Endothelial cell of umbilical vein (primary cell): ENCODE measurements around the gene DOLPP1. TPM values are rescaled to one million over a fixed set of nuclear protein-coding genes. Genes with fewer than 3 reads are reported as not detected.

Experiments
- BruUV-seq: library from RNA; stranded (reverse); fragments of 400-500 nt; replicated peaks from 2 replicates; lab custom pipeline; 2021; lab: Mats Ljungman, UMichigan
- CTCF ChIA-PET: fragments of 300-600, 350-600 bp; sonication (Branson Sonifier 250); formaldehyde crosslinking; loops from one replicate; lab custom pipeline; 2021; ENCODE audit warnings: antibody characterized with exemption, inconsistent platforms; lab: Charles Lee
- POLR2A ChIA-PET: fragments of 300-600, 350-600 bp; sonication (Branson Sonifier 250); formaldehyde crosslinking; loops from one replicate; lab custom pipeline; 2021; ENCODE audit warnings: antibody characterized with exemption, inconsistent platforms; lab: Charles Lee
- DNase-seq: peaks from one replicate; pipeline ENCODE4 v3.0.0-alpha.2; 2011; ENCODE audit warnings: low read depth, low spot score
- FAIRE-seq: peaks from 2 replicates; lab custom pipeline; 2011; peaks lifted over from hg19 to GRCh38; lab: Jason Lieb, UNC
- H2AFZ ChIP-seq: 2 replicates; pipeline ENCODE4 v1.6.0; 2012; ENCODE audit warnings: low read depth, low read length, control low read depth, inconsistent platforms
- H3K27ac ChIP-seq: 2 replicates; pipeline ENCODE4 v1.5.1; 2011; ENCODE audit warnings: low read depth, mild to moderate bottlenecking, control low read depth, low read length, moderate library complexity; ENCODE audit not compliant: insufficient read depth
- H3K27me3 ChIP-seq, 2 experiments: 2 replicates each; pipeline versions ENCODE4 v1.6.0 to v1.6.1; 2011; ENCODE audit warnings: low read length in 2 of 2, mixed read lengths in 1 of 2; ENCODE audit not compliant: control insufficient read depth in 2 of 2, insufficient read depth in 2 of 2
- H3K36me3 ChIP-seq, 2 experiments: 2 replicates in 1 of 2; 3 replicates in 1 of 2; pipeline ENCODE4 v1.5.1; 2011; ENCODE audit warnings: low read length in 2 of 2, mild to moderate bottlenecking in 1 of 2, moderate library complexity in 1 of 2; ENCODE audit not compliant: control insufficient read depth in 2 of 2, insufficient read depth in 2 of 2; ENCODE audit errors: extremely low read depth in 1 of 2
- H3K4me1 ChIP-seq: 3 replicates; pipeline ENCODE4 v1.5.1; 2011; ENCODE audit warnings: mild to moderate bottlenecking, low read length; ENCODE audit not compliant: control insufficient read depth, insufficient read depth; ENCODE audit errors: extremely low read depth
- H3K4me2 ChIP-seq: 2 replicates; pipeline ENCODE4 v1.6.1; 2011; ENCODE audit warnings: low read length, control low read depth, mixed read lengths; ENCODE audit not compliant: insufficient read depth
- H3K4me3 ChIP-seq, 3 experiments: fragments of 200-600 bp in 1 of 3; sonication (generic), shearing (Covaris generic) in 1 of 3; replicated peaks in 1 of 3; 2 replicates each; pipeline ENCODE4 v1.5.1; 2011 to 2016; ENCODE audit warnings: control low read depth in 3 of 3, low read length in 3 of 3, mild to moderate bottlenecking in 2 of 3, inconsistent platforms in 1 of 3, low read depth in 1 of 3, moderate library complexity in 1 of 3; ENCODE audit not compliant: insufficient read depth in 1 of 3
- H3K79me2 ChIP-seq: 2 replicates; pipeline ENCODE4 v1.6.0; 2012; ENCODE audit warnings: low read length, inconsistent platforms; ENCODE audit not compliant: control insufficient read depth, insufficient read depth
- H3K9ac ChIP-seq: replicated peaks from 2 replicates; pipeline ENCODE3; 2011; ENCODE audit warnings: low read length, control low read depth; ENCODE audit not compliant: insufficient read depth; ENCODE audit errors: extremely low read depth
- H3K9me1 ChIP-seq: replicated peaks from 3 replicates; pipeline ENCODE4 v1.6.0; 2011; ENCODE audit warnings: mild to moderate bottlenecking, low read length; ENCODE audit not compliant: control insufficient read depth, insufficient read depth; ENCODE audit errors: extremely low read depth
- H3K9me3 ChIP-seq: replicated peaks from 2 replicates; pipeline ENCODE4 v1.5.1; 2012; ENCODE audit warnings: low read length, inconsistent platforms; ENCODE audit not compliant: control insufficient read depth, insufficient read depth
- H4K20me1 ChIP-seq: replicated peaks from 2 replicates; pipeline ENCODE3; 2011; ENCODE audit warnings: mild to moderate bottlenecking, low read length; ENCODE audit not compliant: control insufficient read depth, insufficient read depth; ENCODE audit errors: extremely low read depth
- CTCF ChIP-seq, 2 donors: IDR thresholded peaks; 1 replicate in 1 of 2; 2 replicates in 1 of 2; pipeline ENCODE4 v1.5.1; 2011; ENCODE audit warnings: low read length in 2 of 2, mild to moderate bottlenecking in 2 of 2, moderate library complexity in 2 of 2, control low read depth in 1 of 2, inconsistent platforms in 1 of 2, low read depth in 1 of 2; ENCODE audit not compliant: insufficient read depth in 1 of 2; ENCODE audit errors: extremely low read depth in 1 of 2
- EZH2 ChIP-seq: IDR thresholded peaks from 2 replicates; pipeline ENCODE4 v1.6.1; 2012; ENCODE audit warnings: borderline replicate concordance, low read depth, mild to moderate bottlenecking, moderate library complexity, low read length, inconsistent platforms; ENCODE audit not compliant: severe bottlenecking
- FOS ChIP-seq: IDR thresholded peaks from 2 replicates; pipeline ENCODE4 v1.6.1; 2011; ENCODE audit warnings: mild to moderate bottlenecking, low read length, moderate library complexity, borderline replicate concordance; ENCODE audit not compliant: insufficient read depth
- GATA2 ChIP-seq: IDR thresholded peaks from 2 replicates; pipeline ENCODE4 v1.7.0; 2011; ENCODE audit warnings: low read depth, mild to moderate bottlenecking, moderate library complexity, mixed read lengths, low read length; ENCODE audit not compliant: insufficient read length, insufficient read depth
- JUN ChIP-seq: IDR thresholded peaks from 2 replicates; pipeline ENCODE4 v1.6.1; 2011; ENCODE audit warnings: borderline replicate concordance, low read depth; ENCODE audit not compliant: insufficient read length, insufficient read depth
- MAX ChIP-seq: IDR thresholded peaks from 2 replicates; pipeline ENCODE4 v1.6.1; 2011; ENCODE audit not compliant: insufficient read depth, insufficient read length
- MYC ChIP-seq: IDR thresholded peaks from one replicate; pipeline ENCODE4 v1.6.1; 2011; ENCODE audit warnings: mild to moderate bottlenecking, low read depth, low read length
- POLR2A ChIP-seq: IDR thresholded peaks from 2 replicates; pipeline ENCODE4 v1.6.1; 2012; ENCODE audit warnings: low read depth, mild to moderate bottlenecking, control low read depth, low read length
- POLR2AphosphoS5 ChIP-seq: IDR thresholded peaks from 2 replicates; pipeline ENCODE4 v1.6.1; 2012; ENCODE audit warnings: low read depth, mild to moderate bottlenecking, control low read depth, low read length, moderate library complexity; ENCODE audit not compliant: insufficient read depth
- dilution Hi-C: fragments of 300-500 bp; cut with MboI; formaldehyde crosslinking; loops from one replicate; pipeline ENCODE4 v1.15.0; 2019; ENCODE audit warnings: low sequenced_read_pairs; ENCODE audit not compliant: extremely low pct_ligation_motif_present
- intact Hi-C: fragments of 100-400 bp; cut with micrococcal nuclease; formaldehyde crosslinking; loops from one replicate; pipeline ENCODE4 v1.10.0; 2022
- polyA plus RNA-seq, 4 experiments: library from polyadenylated mRNA; depleted of rRNA in 3 of 4; stranded (reverse) in 3 of 4; unstranded in 1 of 4; fragments of >200 nt; gene quantifications; 2 replicates each; pipeline versions ENCODE4 v1.2.1 to v1.2.3, GENCODE V29; 2011 to 2012; ENCODE audit warnings: missing spikeins in 1 of 4
- total RNA-seq: library from RNA; stranded (reverse); gene quantifications from 2 replicates; pipeline ENCODE4 v1.2.3, GENCODE V29; 2021

The DOLPP1 gene
- total and polyA plus RNA-seq, 2 donors (not counting 3 experiments of a cell fraction or from before 2014, with no cell fraction given): 17.7 to 28.3 TPM

GRCh38 chr9:129069862-129070641 lies 10.9 kb upstream of the DOLPP1 start:
- intact Hi-C loops (loop anchor here (1.0 kb wide), 1 partner anchor 18 kb away; no protein-coding TSS in a partner anchor), dilution Hi-C loops (no loop called here)
- ChIA-PET POLR2A (no interaction called here), CTCF (no interaction called here)
- Histone ChIP-seq H3K9ac (no peak overlapping the region), H3K4me3 (no peak overlapping the region), H3K4me1 (no peaks in the 10 kb centered on the region), H3K36me3 (peaks cover 0 to 27% of the 10 kb centered on the region in 2 experiments), H3K9me3 (no peaks in the 10 kb centered on the region), H4K20me1 (no peaks in the 10 kb centered on the region), H3K27me3 (no peaks in the 10 kb centered on the region), H3K27ac (no peak overlapping the region), H2AFZ (no peak overlapping the region), H3K4me2 (no peak overlapping the region), H3K79me2 (no peaks in the 10 kb centered on the region), H3K9me1 (no peaks in the 10 kb centered on the region)
- no TSS peak for BruUV-seq
- DNase-seq (no peak), FAIRE-seq (no peak)
- TF ChIP-seq POLR2A (no peak), POLR2AphosphoS5 (no peak), GATA2 (no peak), FOS (no peak), CTCF (IDR thresholded peaks at IDR 0.05; ENCODE audit: extremely low read depth in 1 of 2, insufficient read depth in 1 of 2, low read depth in 1 of 2, low read length in 2 of 2) (no peak), JUN (no peak), MAX (no peak), EZH2 (no peak), MYC (no peak)
